GM23248 (cell line): Measurements from ENCODE around the gene PSMF1.

Source experiments
- EZH2 ChIP-seq: fragments of 200-600 bp; sonication (generic); IDR thresholded peaks from 2 replicates; pipeline ENCODE4 v1.6.1; 2018; ENCODE audit warnings: antibody characterized with exemption, mild to moderate bottlenecking; ENCODE audit not compliant: insufficient read depth, poor library complexity, severe bottlenecking
- EZH2phosphoT487 ChIP-seq: fragments of 200-600 bp; sonication (generic); IDR thresholded peaks from 2 replicates; pipeline ENCODE4 v1.6.1; 2018; ENCODE audit warnings: antibody characterized with exemption, moderate library complexity, mild to moderate bottlenecking, low read depth; ENCODE audit not compliant: insufficient read depth

DNA sequence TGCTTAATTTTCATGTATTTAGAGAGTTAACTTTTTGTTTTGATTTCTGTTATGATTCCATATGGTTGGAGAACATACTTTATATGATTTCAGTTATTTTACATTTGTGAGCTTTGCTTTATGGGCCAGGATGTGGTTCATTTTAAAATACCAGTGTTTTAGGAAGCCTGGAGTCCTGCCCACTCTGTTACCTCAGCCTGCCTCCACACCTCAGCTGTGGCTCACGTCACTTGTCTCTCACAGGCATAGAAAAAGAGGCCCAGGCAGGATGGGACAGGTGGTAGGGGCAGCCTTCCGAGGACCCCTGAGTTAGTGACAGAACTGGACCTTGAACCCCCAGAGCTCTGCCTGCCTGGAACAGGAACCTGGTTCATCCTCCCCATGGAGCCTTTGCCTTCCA is 16.0 kb downstream of the PSMF1 start:
- TF ChIP-seq EZH2phosphoT487 (no peak), EZH2 (no peak)
